GM10248 (cell line): ENCODE measurements around the gene B4GALNT3.

Experiments used
- CTCF ChIA-PET: fragments of 300-600 bp; sonication (Branson Sonifier 250); formaldehyde crosslinking; extraction: SDS; loops from one replicate; lab custom pipeline; 2021; ENCODE audit warnings: antibody characterized with exemption; lab: Yijun Ruan, JAX
- POLR2A ChIA-PET: fragments of 350-650 bp; sonication (Branson Sonifier 250); formaldehyde crosslinking; extraction: SDS; loops from one replicate; lab custom pipeline; 2020; ENCODE audit warnings: antibody characterized with exemption; lab: Yijun Ruan, JAX
- DNase-seq: peaks from one replicate; pipeline ENCODE4 v3.0.0; 2012; ENCODE audit errors: extremely low spot score
- CTCF ChIP-seq: IDR thresholded peaks from 2 replicates; pipeline ENCODE4 v1.5.1; 2012; ENCODE audit warnings: mild to moderate bottlenecking, low read depth; ENCODE audit errors: extremely low read depth, missing control alignments, control extremely low read depth

Gene B4GALNT3

GRCh38 chr12:593396-594270 is 133.9 kb downstream of the B4GALNT3 start:
- TF ChIP-seq CTCF = no peak
- ChIA-PET POLR2A (no interaction called here), CTCF (interaction anchor here (1.3 to 2.2 kb wide), 3 partner anchors 9 to 18 kb away, joined by 3 to 9 read pairs (median 4); no protein-coding TSS in a partner anchor)
- no peak for DNase-seq

GRCh38 chr12:597926-598568 is 138.3 kb downstream of the B4GALNT3 start:
- no peak for TF ChIP-seq CTCF
- POLR2A ChIA-PET = no interaction called here
- CTCF ChIA-PET = interaction anchor here (0.6 to 3.7 kb wide), 9 partner anchors 10 to 153 kb away, joined by 3 to 17 read pairs (median 3); no protein-coding TSS in a partner anchor
- no peak for DNase-seq

- TF ChIP-seq CTCF = no peak
- ChIA-PET POLR2A (no interaction called here), CTCF (interaction anchor here (0.9 to 3.7 kb wide), 4 partner anchors 12 to 493 kb away, joined by 3 to 17 read pairs (median 3); no protein-coding TSS in a partner anchor)
- no peak for DNase-seq
Observed at GRCh38 chr12:599756-600155, 140.0 kb downstream of the B4GALNT3 start.

- POLR2A ChIA-PET = no interaction called here
- TF ChIP-seq CTCF = no peak
- DNase-seq = no peak
- CTCF ChIA-PET = interaction anchor here (1.0 to 2.5 kb wide), 3 partner anchors 8 to 149 kb away, joined by 4 to 14 read pairs (median 5); no protein-coding TSS in a partner anchor
Observed at GRCh38 chr12:601976-602699, 142.4 kb downstream of the B4GALNT3 start.

- POLR2A ChIA-PET = no interaction called here
- no peak for DNase-seq
- CTCF ChIA-PET = interaction anchor here (1.0 to 2.5 kb wide), 5 partner anchors 8 to 150 kb away, joined by 4 to 14 read pairs (median 5); no protein-coding TSS in a partner anchor
- no peak for TF ChIP-seq CTCF
Observed at GRCh38 chr12:602700-603068, 142.9 kb downstream of the B4GALNT3 start.

GRCh38 chr12:604956-605355 is 145.2 kb downstream of the B4GALNT3 start:
- DNase-seq = no peak
- CTCF ChIA-PET = interaction anchor here (0.9 to 2.0 kb wide), 4 partner anchors 10 to 146 kb away, joined by 4 to 10 read pairs (median 6); no protein-coding TSS in a partner anchor
- POLR2A ChIA-PET = no interaction called here
- TF ChIP-seq CTCF = no peak
